ENCODE data around the gene HLA-DPA1.

GRCh38 chr6:33085627-33086026 lies 12.2 kb upstream of the HLA-DPA1 start:
- no peak for TF ChIP-seq CTCF (IDR thresholded peaks at IDR 0.05; ENCODE audit: low read depth, low read length)
- no peak for TF ChIP-seq EZH2phosphoT487 (IDR thresholded peaks at IDR 0.05; ENCODE audit: low read depth)

Data from OCI-LY3 (cell line).